Mesenchymal stem cell (in vitro differentiated cells and primary cell): ENCODE results near the gene TLX1.

Experiments
- DNase-seq: peaks from one replicate; pipeline ENCODE4 v3.0.0-alpha.2; 2013
- H2AFZ ChIP-seq: one replicate; pipeline ENCODE4 v1.6.1; 2013; ENCODE audit warnings: low read depth, mild to moderate bottlenecking, control low read depth, inconsistent platforms, low read length, moderate library complexity
- H2AK5ac ChIP-seq: 2 replicates; pipeline ENCODE4 v1.6.1; 2013; ENCODE audit warnings: low read length, moderate library complexity, mild to moderate bottlenecking, inconsistent platforms; ENCODE audit not compliant: severe bottlenecking
- H2BK120ac ChIP-seq: one replicate; pipeline ENCODE4 v1.6.1; 2013; ENCODE audit warnings: low read depth, mild to moderate bottlenecking, inconsistent platforms, low read length, moderate library complexity
- H2BK12ac ChIP-seq, 2 experiments: one replicate each; pipeline ENCODE4 v1.6.1; 2013; ENCODE audit warnings: inconsistent platforms in 2 of 2, low read length in 2 of 2, mild to moderate bottlenecking in 2 of 2, moderate library complexity in 2 of 2, control low read depth in 1 of 2
- H2BK15ac ChIP-seq: one replicate; pipeline ENCODE4 v1.6.1; 2013; ENCODE audit warnings: mild to moderate bottlenecking, low read depth, inconsistent platforms; ENCODE audit not compliant: poor library complexity, severe bottlenecking
- H2BK5ac ChIP-seq: 2 replicates; pipeline ENCODE4 v1.6.1; 2013; ENCODE audit warnings: low read depth, mild to moderate bottlenecking, low read length, control low read depth, inconsistent platforms; ENCODE audit not compliant: poor library complexity, severe bottlenecking
- H3K14ac ChIP-seq, 2 experiments: one replicate each; pipeline ENCODE4 v1.6.1; 2013; ENCODE audit warnings: inconsistent platforms in 2 of 2, low read length in 2 of 2, control low read depth in 1 of 2, mild to moderate bottlenecking in 1 of 2, moderate library complexity in 1 of 2
- H3K18ac ChIP-seq, 2 experiments: one replicate each; pipeline ENCODE4 v1.6.1; 2013; ENCODE audit warnings: inconsistent platforms in 2 of 2, low read length in 2 of 2, control low read depth in 1 of 2, low read depth in 1 of 2, mild to moderate bottlenecking in 1 of 2
- H3K23ac ChIP-seq, 2 experiments: one replicate each; pipeline ENCODE4 v1.6.1; 2013; ENCODE audit warnings: inconsistent platforms in 2 of 2, low read length in 2 of 2, mild to moderate bottlenecking in 2 of 2, moderate library complexity in 2 of 2, control low read depth in 1 of 2
- H3K27ac ChIP-seq: 2 replicates; pipeline ENCODE4 v1.5.1; 2013; ENCODE audit warnings: mild to moderate bottlenecking, moderate library complexity, low read length, control low read depth, inconsistent platforms; ENCODE audit not compliant: poor library complexity, severe bottlenecking
- H3K27me3 ChIP-seq, 2 experiments: 2 replicates each; pipeline versions ENCODE4 v1.6.1 to v1.7.0; 2013; ENCODE audit warnings: low read length in 2 of 2, mild to moderate bottlenecking in 2 of 2, moderate library complexity in 2 of 2, control low read depth in 1 of 2, inconsistent platforms in 1 of 2; ENCODE audit not compliant: control insufficient read depth in 1 of 2, insufficient read depth in 1 of 2
- H3K36me3 ChIP-seq, 2 experiments: 2 replicates each; pipeline versions ENCODE4 v1.6.1 to v1.7.0; 2013; ENCODE audit warnings: low read length in 2 of 2, control low read depth in 1 of 2, inconsistent platforms in 1 of 2, low read depth in 1 of 2, mild to moderate bottlenecking in 1 of 2; ENCODE audit not compliant: insufficient read depth in 2 of 2, control insufficient read depth in 1 of 2
- H3K4ac ChIP-seq, 2 experiments: one replicate each; pipeline ENCODE4 v1.6.1; 2013; ENCODE audit warnings: inconsistent platforms in 2 of 2, low read length in 2 of 2, mild to moderate bottlenecking in 2 of 2, moderate library complexity in 2 of 2, control low read depth in 1 of 2, low read depth in 1 of 2
- H3K4me1 ChIP-seq: 2 replicates; pipeline ENCODE4 v1.6.1; 2013; ENCODE audit warnings: low read depth, low read length, control low read depth; ENCODE audit not compliant: control insufficient read depth, insufficient read depth
- H3K4me2 ChIP-seq: 2 replicates; pipeline ENCODE4 v1.6.1; 2013; ENCODE audit warnings: low read length, mild to moderate bottlenecking, inconsistent platforms; ENCODE audit not compliant: poor library complexity, severe bottlenecking
- H3K4me3 ChIP-seq, 2 experiments: 2 replicates each; pipeline versions ENCODE4 v1.5.1 to v1.7.0; 2013; ENCODE audit warnings: low read length in 2 of 2, mild to moderate bottlenecking in 2 of 2, control low read depth in 1 of 2, low read depth in 1 of 2; ENCODE audit not compliant: insufficient read depth in 1 of 2
- H3K79me1 ChIP-seq: replicated peaks from 2 replicates; pipeline ENCODE4 v1.6.1; 2013; ENCODE audit warnings: mild to moderate bottlenecking, control low read depth, low read length, inconsistent platforms; ENCODE audit not compliant: poor library complexity, severe bottlenecking
- H3K9ac ChIP-seq: 2 replicates; pipeline ENCODE4 v1.7.0; 2013; ENCODE audit warnings: mild to moderate bottlenecking, low read length, moderate library complexity
- H3K9me3 ChIP-seq: 2 replicates; pipeline ENCODE4 v1.7.0; 2013; ENCODE audit warnings: mild to moderate bottlenecking, low read length; ENCODE audit not compliant: control insufficient read depth
- H4K8ac ChIP-seq: one replicate; pipeline ENCODE4 v1.6.1; 2013; ENCODE audit warnings: inconsistent platforms, mild to moderate bottlenecking, low read length, moderate library complexity
- H4K91ac ChIP-seq: one replicate; pipeline ENCODE4 v1.6.1; 2013; ENCODE audit warnings: mild to moderate bottlenecking, low read length, inconsistent platforms
- WGBS: methylation state at CpG from one replicate; pipeline ENCODE4 v1.1.7; 2013; ENCODE audit warnings: mixed read lengths; 5-methylcytosine and 5-hydroxymethylcytosine counted together

The TLX1 gene

GRCh38 chr10:101141616-101142532 is 10.8 kb downstream of the TLX1 start:
- Histone ChIP-seq H4K91ac (no peak overlapping the region), H3K36me3 (no peaks in the 10 kb centered on the region), H3K4ac (no peak overlapping the region), H3K14ac (no peak overlapping the region), H3K79me1 (no peaks in the 10 kb centered on the region), H3K9ac (peak overlapping the region; percentile 47), H2AFZ (no peak overlapping the region), H3K27ac (no peak overlapping the region), H3K4me2 (no peak overlapping the region), H4K8ac (no peak overlapping the region), H3K4me3 (peak overlapping the region in 1 of 2 experiments; percentile 65), H3K18ac (no peak overlapping the region), H3K9me3 (no peaks in the 10 kb centered on the region), H2BK120ac (no peak overlapping the region), H2BK15ac (no peak overlapping the region), H2AK5ac (no peak overlapping the region), H3K4me1 (peaks cover 6% of the 10 kb centered on the region), H2BK12ac (no peak overlapping the region), H2BK5ac (no peak overlapping the region), H3K23ac (no peak overlapping the region), H3K27me3 (peaks cover 98 to 99% of the 10 kb centered on the region in 2 experiments)
- peak; percentile 78 for DNase-seq
- 25% methylated on average over 21 of the region's 21 CpGs for WGBS

GRCh38 chr10:101142533-101143344 is 11.6 kb downstream of the TLX1 start:
- H3K36me3 ChIP-seq: no peaks in the 10 kb centered on the region
- H3K4me2 ChIP-seq: no peak overlapping the region
- WGBS: 36% methylated on average over 25 of the region's 28 CpGs
- no peak for DNase-seq
- H3K9ac ChIP-seq: peak overlapping the region; percentile 47
- H4K8ac ChIP-seq: no peak overlapping the region
- H3K18ac ChIP-seq: no peak overlapping the region
- H3K27ac ChIP-seq: no peak overlapping the region
- H2BK12ac ChIP-seq: no peak overlapping the region
- no peaks in the 10 kb centered on the region for H3K9me3 ChIP-seq
- H4K91ac ChIP-seq: no peak overlapping the region
- H3K27me3 ChIP-seq: peaks cover 98 to 99% of the 10 kb centered on the region in 2 experiments
- H3K4me1 ChIP-seq: peaks cover 6% of the 10 kb centered on the region
- peak overlapping the region in 1 of 2 experiments; percentile 65 for H3K4me3 ChIP-seq
- H2BK120ac ChIP-seq: no peak overlapping the region
- no peak overlapping the region for H3K4ac ChIP-seq
- H2AFZ ChIP-seq: no peak overlapping the region
- H2AK5ac ChIP-seq: no peak overlapping the region
- no peak overlapping the region for H3K23ac ChIP-seq
- no peak overlapping the region for H2BK15ac ChIP-seq
- no peak overlapping the region for H3K14ac ChIP-seq
- H2BK5ac ChIP-seq: no peak overlapping the region
- H3K79me1 ChIP-seq: no peaks in the 10 kb centered on the region

- Histone ChIP-seq H3K9ac (no peak overlapping the region), H3K4me3 (no peak overlapping the region), H3K9me3 (no peaks in the 10 kb centered on the region), H3K4ac (no peak overlapping the region), H2BK5ac (no peak overlapping the region), H3K4me1 (peaks cover 6% of the 10 kb centered on the region), H3K27ac (no peak overlapping the region), H2AK5ac (no peak overlapping the region), H2BK15ac (no peak overlapping the region), H3K18ac (no peak overlapping the region), H2BK12ac (no peak overlapping the region), H3K4me2 (no peak overlapping the region), H3K79me1 (no peaks in the 10 kb centered on the region), H2BK120ac (no peak overlapping the region), H3K36me3 (no peaks in the 10 kb centered on the region), H3K27me3 (peaks cover 97 to 98% of the 10 kb centered on the region in 2 experiments), H2AFZ (no peak overlapping the region), H4K91ac (no peak overlapping the region), H4K8ac (no peak overlapping the region), H3K14ac (no peak overlapping the region), H3K23ac (no peak overlapping the region)
- WGBS: 57% methylated on average over 1 of the region's 1 CpG
- DNase-seq: no peak
Observed at GRCh38 chr10:101143345-101143630, 12.2 kb downstream of the TLX1 start.

GRCh38 chr10:101144053-101144452 is 13.0 kb downstream of the TLX1 start:
- Histone ChIP-seq H2BK15ac (no peak overlapping the region), H2BK5ac (no peak overlapping the region), H3K27ac (no peak overlapping the region), H3K36me3 (no peaks in the 10 kb centered on the region), H4K8ac (no peak overlapping the region), H3K4me1 (peaks cover 6% of the 10 kb centered on the region), H3K9ac (no peak overlapping the region), H3K4me2 (no peak overlapping the region), H2BK12ac (no peak overlapping the region), H3K4ac (no peak overlapping the region), H2BK120ac (no peak overlapping the region), H3K4me3 (no peak overlapping the region), H3K79me1 (no peaks in the 10 kb centered on the region), H3K27me3 (peaks cover 94 to 96% of the 10 kb centered on the region in 2 experiments), H4K91ac (no peak overlapping the region), H2AK5ac (no peak overlapping the region), H3K14ac (no peak overlapping the region), H3K18ac (no peak overlapping the region), H3K9me3 (peaks cover 3% of the 10 kb centered on the region), H3K23ac (no peak overlapping the region), H2AFZ (no peak overlapping the region)
- DNase-seq: no peak
